Hematopoietic multipotent progenitor cell treated with erythropoietin and hydrocortisone succinate and interleukin-3 and kit ligand, for 8 days (in vitro differentiated cells): Measurements from ENCODE around the gene NDUFAF4.

Experiments used
- DNase-seq: peaks from one replicate; pipeline ENCODE4 v3.0.0-alpha.2; 2015

Gene NDUFAF4

DNA sequence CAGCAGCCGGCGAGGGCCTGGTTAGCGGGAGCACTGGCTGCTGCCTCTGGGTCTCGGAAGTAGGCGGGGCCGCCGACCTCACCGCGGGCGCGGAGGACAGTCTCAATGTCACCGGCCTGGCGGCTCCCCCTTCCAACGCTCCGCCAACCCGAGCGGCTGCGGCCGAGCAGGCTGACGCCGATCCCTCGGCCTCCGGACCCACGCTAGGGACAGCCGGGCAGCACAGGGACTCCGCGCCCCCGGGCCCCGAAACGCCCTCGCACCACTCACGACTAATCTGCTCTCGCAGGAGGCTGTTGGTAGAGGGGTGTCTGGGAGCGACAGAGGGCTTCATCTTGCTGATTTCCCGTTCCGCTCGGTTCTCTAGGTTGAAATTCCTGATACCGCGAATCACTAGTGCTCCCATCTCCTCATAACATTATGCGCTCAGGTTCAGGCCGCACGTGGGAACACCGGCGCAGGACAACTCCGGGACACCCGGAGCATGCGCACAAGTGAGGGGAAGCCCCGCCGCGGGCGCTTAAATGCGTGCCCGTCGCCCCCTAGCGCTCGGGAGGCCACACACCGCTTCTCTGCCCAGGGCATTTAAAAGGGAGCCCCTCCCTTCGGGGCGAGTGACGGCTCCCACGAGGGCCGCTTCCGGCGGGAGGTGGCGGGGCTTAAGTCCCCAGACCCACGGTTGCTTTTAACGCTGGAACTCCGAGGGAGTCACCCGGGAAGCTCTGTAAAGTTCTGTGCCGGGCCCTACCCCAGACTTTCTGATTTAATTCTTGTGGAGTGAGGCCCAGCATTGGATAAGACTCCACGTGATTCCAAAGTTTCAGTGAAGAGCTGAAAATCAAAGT, at the start of gene NDUFAF4:
Gene NDUFAF4 (minus strand): TSS at position 496 of the 845 bp plus-strand sequence. CDS start 90 bp downstream, at position 406.
- DNase-seq, result peak; percentile 95

DNA sequence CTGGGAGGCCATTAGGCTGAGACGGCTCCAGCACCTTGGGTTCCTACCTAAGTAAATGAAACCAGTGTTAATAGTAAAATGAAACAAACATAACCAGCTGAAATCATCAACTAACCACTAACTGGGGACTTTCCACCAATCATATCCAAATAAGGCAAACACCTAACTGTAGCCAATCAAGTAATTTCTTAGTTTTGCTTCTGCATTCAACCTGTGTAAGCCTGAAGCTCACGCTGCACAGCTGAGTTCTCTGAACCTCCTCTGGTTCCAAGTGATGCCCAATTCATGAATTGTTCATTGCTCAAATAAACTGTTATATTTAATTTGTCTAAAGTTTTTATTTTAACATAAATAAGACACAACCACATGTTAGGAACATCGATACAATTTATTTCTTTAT, 49.4 kb upstream of the NDUFAF4 start:
- no peak for DNase-seq

DNA sequence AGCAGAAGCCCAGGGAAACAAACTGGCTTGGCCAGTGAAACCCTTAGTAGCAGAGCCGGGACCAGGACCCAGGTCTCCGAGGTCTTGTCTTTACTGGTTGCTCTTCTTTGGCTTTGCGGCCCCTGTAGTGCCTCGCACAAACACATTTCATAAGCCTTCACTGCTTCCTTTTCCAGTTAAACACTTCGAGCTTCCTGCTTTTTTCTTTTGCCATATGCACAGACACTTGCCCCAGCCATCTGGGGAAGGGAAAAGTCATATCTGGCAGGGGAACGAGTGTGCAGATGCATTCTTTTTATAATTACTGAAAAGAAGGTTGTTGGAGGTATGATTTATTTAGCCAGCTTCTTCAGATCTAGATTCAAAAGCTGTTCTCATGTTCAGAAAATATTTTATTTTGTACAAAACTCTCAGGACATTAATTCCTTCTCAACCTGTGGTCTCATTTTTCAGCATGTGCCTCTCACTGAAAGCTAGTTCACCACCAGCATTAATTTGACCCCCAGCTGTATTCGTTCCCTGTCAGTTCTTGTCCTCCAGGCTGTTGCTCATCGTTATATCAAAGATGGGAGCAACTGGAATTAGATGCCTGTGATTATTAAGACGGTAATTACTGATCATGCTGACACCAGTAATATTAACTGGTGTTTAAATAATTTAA, 46.0 kb upstream of the NDUFAF4 start:
- no peak for DNase-seq

DNA sequence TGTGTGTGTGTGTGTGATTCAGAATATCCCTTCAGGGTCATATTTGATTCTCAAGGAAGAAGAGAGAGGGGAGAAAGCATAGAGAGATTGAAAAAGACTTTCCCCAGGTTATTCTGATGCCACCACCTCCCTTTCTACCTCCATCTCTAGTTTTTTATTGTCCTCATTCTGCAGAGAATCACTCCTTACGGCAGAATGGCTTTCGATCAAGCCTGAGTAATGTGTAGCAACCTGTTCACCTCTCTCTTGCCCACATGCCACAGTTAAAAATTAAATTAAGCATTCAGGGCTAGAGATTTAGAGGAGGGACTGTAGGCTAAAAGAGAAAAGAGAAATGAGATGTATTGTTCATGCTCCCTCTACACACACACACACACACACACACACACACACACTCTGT, 45.0 kb upstream of the NDUFAF4 start:
- DNase-seq, result no peak

DNA sequence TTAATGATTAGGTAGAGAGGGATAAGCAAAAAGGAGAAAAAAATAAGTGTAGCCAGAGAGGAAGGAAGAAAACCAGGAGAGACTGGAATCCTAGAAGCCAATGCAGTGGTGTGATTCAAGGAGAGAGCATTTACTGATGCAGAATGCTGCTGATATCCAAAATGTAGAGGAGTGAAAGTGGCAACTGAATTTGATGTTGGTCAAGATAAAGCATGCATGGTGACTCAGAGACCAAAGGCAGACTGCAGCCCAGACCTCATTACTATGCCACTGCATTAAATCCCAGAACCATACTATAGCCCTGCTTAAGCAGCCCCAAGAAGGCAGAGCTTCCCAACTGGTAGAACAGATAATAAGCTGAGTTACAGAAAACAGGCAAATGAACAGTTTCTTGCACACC, 42.6 kb upstream of the NDUFAF4 start:
- no peak for DNase-seq

DNA sequence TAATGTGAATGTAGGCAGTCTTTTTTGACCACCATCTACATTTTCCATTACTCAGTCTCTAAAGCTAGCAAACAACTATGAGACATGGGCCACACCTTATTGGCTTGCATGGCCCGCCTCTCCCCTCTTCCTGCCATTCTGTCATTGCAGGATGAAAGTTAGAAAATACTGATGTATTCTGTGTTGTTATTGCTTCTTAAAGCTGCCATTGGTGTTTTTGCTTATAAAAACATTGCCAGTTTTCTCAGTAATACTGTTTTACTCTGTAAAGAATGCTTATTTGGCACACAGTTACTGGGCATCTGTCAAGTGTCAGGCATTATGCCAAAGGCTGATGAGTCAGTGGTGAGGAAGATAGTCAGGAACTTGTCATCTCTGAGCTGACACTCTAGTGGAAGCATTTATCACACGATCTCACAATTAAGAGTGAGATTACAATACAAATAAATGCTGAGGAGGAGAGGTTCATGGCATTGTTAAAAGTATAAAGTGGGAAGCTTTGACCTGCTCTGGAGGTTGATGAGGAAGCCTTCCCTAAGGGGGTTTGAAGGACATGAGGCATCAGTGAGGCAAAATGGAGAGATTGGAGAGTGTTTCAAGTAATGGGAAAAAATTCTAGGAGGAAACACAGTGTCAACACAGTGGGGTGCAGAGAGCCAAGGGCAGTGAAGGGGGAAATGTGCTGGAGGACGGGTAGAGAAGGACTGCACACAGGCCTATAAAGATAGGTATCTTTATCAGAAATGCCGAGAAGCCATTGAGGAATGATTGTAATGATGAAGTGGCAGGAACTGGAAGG, 41.5 kb upstream of the NDUFAF4 start:
- peak; percentile 84 for DNase-seq

DNA sequence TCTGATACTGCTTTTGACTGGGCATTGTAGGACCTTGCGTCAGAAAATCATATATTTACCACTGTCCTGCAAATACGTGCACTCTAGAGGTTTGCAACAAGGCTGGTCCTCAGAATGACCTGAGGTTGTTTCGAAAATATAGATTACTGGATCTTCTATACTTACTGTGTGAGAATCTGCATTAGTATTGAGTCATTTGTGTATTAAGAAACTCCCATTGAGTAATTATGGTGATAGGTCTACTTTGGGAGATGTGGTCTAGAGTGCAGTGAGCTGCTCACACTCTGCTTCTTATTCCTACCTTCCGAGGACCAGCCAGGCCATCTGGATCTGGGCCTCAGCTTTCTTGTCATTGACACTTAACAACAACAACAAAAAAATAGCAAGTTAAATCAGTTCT, 36.4 kb upstream of the NDUFAF4 start:
- no peak for DNase-seq

DNA sequence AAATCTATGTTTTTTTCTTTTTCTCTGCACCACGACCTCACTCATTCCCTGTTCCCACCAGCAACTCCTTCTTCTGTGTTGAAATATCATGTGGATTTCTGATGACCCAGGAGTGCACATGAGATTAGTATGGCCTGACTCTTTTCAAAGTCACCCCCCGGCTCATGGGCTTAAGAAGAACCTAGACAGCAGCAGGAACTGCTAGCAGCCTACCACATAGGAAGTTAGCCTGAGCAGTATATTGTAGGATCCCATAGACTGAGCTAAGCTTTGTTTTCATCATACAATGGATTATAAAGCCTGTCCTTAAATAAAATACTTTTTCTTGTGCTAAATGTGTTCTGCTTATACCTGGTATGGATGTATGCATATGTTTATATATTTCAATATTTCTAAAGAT, 33.5 kb upstream of the NDUFAF4 start:
- no peak for DNase-seq

DNA sequence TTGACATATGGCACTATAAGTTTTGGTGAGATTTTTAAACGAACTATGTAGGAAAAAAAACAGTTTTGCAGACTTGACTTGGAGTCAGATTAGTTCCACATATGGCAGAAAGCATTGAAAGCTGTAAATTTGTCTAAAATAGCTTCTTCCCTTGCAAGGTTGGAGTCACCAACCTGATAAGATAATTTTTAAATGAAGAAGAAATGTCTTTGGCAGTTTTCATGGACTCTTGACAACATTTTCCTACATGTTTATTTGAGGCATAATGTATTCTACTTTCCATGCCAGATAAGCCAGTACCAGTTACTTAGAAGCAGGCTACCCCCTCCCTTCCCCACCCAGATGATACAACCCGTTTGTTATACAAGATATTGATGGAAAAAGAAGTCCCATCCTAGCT, 32.0 kb upstream of the NDUFAF4 start:
- DNase-seq, result no peak

DNA sequence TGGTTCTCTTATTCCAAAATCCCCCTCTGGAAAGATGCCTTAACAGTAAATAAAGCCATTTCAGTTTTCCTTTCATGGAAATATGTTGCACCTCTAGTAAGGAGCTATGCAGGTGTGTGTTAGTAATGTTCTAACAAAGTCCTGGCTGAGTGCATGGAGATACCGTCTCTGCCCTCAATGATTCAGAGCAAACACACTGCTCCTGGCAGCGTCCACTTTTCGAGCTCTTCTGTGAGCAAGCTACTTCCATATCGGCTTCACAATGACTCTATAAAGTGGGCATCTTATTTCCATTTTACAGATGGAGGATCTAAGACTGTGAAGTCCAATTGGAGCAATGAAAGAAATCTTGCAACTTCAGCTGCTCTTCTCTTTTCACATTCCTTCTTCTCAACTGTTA, 30.0 kb upstream of the NDUFAF4 start:
- no peak for DNase-seq

DNA sequence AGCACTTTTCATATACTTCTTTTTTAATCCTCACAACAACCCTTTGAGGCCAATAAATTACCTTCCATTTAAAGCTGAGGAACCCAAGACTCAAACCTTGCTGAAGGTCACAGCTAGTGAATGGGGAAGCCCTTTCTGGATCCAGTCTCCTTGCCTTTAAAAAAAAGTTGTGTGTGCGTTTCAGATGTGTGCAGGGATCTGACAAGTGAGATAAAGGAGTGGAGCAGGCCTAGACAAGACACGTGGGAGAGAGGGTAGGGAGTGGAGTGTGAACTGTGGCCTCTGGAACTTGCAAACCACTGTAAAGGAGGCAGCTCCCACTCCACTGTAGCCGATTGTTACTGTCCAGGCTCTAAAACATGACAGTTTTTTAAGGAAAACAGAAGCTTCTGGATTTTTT, 28.7 kb upstream of the NDUFAF4 start:
- DNase-seq, result peak; percentile 66

DNA sequence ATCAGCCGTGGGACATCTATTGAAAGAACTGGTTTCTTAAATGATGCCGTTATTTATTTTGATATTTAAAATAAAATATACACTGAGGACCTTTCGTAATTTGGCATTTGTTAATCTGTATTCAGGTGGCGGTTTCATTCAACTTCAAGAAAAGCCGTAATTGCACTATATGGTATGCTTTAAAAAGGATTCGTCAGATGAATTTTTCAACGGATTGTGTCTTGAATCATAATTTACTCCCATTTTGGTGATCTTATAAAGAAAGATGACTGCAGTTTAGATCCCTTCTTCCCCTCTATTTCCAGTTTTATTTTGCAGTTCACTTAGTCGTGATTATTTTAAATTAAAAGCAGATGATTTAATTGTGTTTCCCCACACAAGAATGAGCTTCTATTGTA, 27.6 kb upstream of the NDUFAF4 start:
- no peak for DNase-seq

DNA sequence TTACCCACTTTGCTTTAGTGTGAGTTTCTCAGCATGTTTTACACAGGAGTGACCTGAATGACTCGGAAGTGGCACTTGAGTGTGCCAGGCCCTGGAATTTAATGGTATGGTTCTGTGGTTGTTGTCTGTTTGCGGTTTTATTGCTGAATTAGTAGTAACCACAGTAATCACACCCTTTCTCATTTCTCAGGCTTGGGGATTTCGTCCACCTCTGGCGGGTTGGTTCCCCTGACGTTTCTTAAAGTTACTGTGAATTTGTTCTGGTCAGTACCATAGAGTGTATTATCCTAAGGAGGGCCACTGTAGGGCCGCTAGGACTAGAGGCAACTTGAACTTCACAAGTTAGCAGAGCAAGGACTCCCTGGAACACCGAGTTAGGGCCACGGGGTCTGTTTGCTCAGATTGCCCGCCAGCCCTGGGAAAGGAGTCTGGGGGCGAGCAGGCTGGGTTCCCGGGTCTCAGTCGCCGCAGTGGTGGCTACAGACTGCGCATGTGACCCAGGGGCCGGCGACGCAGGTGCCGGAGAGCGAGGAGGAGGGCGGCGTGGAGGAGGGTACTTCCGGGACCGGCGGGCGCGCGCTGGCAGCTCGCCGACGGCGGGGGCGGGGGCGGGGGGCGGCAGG, 26.3 kb upstream of the NDUFAF4 start:
- DNase-seq, result no peak

DNA sequence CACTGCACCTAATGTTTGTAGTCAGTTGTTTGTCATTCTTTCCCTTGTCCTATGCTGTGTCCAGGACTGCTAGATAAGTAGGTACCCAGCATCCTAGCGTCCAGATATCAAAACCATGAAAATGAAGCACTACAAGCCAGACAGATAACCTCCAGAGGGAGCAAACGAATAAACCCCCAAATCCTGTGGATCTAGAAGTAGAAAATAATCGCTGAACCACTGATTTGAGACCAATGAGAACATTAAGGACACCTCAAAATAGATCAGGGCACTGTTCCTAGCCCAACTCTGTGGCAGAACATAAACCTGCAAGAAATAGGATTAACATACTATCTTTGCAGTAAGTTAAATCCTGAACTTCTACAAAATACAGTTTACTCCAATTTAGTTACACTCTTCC, 25.7 kb upstream of the NDUFAF4 start:
- DNase-seq, result peak; percentile 9

DNA sequence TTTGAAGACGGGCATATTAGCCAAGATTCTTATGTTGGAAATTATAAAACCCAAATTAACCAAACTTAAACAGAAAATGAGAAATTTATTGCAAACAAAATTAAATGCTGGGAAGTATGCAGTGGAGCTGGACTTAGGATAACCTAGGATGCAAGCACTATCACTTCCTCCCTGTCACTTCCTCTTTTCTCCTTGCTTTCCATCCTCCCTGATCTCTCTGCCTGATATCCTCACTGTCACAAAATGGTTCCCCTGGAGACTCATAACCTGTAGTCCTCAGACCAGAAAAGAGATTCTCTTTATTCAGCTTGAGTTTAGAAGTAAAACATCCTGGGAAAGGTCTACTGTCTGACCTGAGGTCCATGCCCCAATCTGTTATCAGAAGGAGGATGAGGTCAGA, 19.4 kb upstream of the NDUFAF4 start:
- DNase-seq, result peak; percentile 14

DNA sequence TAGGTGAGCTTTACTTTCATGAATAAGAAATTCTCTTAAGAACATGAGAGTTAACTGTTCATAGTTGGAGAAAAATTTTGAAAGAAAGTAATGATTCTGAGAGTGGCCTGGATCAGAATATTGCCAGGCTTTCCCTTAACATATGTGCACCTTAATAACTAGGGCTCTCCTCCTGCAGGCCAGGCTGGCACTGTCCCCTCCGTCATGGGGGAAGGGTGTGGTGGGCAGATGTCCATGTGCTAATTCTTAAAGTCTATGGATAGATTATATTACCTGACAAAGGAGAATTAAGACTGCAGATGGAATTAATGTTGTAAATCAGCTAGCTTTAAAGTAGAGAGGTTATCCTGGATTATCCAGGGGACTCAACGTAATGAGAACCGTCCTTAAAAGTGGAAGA, 15.9 kb upstream of the NDUFAF4 start:
- DNase-seq, result no peak

DNA sequence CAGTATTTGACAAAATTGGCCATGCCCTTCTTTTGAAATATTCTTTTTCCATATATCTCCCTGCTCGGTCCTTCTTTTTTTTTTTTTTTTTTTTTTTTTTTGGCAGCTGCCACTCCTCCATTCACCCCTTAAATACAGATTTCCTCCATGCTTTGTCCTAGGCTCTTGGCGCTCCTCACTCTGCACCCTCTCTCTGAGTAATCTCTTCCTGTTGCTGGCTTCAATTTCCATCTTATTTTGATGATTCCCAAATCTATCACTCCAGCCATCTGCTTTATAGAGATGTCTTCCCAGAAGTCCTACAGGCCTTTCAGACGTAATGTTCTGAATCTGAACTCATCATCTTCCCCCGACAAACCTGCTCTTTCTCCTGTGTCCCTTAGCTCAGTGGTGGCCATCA, 14.1 kb upstream of the NDUFAF4 start:
- no peak for DNase-seq

DNA sequence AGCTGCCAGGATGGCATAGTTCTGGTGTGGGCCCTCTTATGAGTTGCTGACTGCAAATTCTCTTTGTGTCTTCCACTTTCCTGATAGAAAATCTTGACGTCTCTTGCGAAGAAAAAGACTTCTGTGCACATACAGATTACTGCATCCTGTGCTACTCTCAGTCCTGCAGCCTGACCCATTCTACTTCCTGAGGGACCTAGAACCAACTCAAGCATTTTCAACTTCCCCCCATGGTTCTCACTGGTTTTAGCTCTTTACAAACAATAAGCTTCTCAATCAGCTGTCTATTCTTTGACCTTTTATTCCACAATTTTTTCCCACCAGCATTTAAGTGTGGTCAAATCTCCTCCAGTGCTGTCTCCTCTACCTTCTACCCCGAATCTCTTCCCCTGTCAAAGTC, 13.5 kb upstream of the NDUFAF4 start:
- DNase-seq, result no peak

DNA sequence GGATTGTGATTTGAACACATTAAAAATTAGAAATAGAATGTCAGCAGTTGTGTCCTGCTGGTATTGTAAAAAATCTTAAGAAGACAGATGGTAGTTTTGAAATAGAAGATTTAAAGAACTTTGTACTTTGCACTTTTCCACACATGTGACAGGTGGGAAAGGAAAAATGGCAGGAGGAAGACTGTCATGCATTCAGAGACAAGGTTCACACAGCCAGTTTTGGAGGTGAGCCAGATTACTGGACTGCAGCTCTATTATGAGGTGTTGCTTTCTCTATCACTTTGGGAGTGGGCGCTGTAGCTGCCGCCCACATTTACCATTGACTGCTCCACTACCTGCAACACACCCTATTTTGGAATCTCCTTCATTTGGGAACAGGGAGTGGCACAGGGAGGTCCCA, 12.1 kb upstream of the NDUFAF4 start:
- DNase-seq, result no peak

DNA sequence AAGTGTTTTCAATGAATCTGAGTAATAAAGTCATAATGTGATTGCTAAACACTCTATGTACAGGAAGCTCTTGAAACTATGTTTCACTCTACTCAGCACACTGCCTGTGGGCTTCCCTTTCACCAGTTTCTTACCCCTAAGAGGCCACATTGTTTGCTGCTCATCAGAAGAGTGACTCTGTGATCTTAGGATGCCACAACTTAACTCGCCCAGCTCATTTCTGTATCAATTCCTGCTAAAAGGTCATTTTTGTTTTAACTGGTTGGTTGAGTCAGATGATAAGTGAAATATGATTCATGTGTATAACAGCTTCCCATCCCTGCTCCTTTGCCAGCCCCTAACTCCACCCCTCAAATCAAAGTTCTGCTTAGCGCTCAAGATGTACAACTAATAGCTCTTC, 9.8 kb upstream of the NDUFAF4 start:
- no peak for DNase-seq

DNA sequence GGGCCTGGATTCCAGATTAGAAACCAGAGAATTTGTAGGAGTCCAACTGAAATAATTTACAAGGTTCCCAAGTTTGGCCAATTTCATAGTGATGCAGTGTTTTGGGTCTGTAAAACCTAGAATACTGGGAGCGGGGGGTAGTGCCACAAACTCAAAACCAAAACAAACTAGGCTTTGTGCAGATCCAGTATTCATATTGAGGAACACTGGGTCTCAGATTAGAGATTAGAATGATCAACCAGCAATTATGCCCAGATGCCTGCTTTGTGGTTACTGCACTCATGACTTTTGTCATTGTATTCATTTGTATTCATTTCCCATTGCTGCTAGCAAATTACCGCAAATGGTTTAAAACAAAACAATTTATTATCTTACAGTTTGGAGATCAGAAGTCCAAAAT, 3.2 kb upstream of the NDUFAF4 start:
- DNase-seq, result no peak

DNA sequence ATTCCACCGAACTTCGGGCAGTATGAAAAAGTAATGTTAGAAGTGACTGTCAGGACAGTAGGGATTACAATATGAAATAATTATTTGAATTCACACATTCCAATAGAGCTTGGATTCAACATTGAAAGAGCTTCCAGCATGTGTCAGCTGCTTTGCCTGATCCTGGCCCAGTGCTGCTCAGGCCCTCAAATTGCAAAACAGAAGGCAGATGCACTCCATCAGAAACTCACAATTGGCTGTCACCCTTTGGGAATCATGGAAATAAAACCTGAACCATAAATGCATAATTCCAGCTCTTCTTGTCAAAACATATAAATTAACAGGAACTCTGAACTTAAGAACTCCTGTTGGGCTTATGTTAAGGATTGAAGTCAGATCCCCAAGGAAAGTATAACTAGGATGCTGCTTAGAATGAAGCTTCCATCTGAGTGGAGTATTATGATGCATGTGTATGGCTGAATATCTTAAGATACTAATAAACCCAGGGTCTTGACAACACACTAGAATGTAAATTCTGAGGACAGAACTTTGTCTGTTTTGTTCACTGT, 1.8 kb upstream of the NDUFAF4 start:
- no peak for DNase-seq

DNA sequence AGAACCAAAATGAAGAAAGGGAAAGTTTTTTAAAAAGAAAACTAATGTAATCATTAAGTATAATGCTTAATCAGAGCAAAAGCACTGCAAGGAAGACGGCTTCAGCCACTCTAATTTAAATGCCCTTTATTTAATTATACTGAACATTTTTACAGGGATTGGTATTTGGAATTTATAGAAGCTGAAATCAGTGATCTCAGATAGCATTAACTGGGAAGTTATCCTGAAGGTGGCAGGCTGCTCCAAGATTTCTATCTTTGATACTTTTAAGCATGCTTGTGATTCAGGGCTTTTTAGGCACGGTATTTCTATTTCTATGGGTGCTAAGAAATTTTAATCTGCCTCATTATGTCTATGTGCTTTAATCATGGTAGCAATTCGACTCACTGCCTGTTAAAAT, 1.3 kb upstream of the NDUFAF4 start:
- DNase-seq, result no peak
